Lung (tissue), 12 donors: ENCODE measurements around the gene DMRT3. TPM values are rescaled to one million over a fixed set of nuclear protein-coding genes. Genes with fewer than 3 reads are reported as not detected.

ENCODE experiments used
- ATAC-seq: fragments of 200-7000 bp; cut with Tn5 transposase; one replicate; pipeline ENCODE4 v1.9.1; 2020; ENCODE audit warnings: moderate number of reproducible peaks; ENCODE audit not compliant: insufficient read depth, low FRiP score
- DNase-seq, 3 donors: peaks; one replicate each; pipeline ENCODE4 v3.0.0-alpha.2; 2013 to 2017
- H3K27ac ChIP-seq, 2 donors: one replicate each; pipeline ENCODE4 v1.5.1; 2013; ENCODE audit warnings: mild to moderate bottlenecking in 2 of 2, moderate library complexity in 2 of 2, control low read depth in 1 of 2, inconsistent platforms in 1 of 2, low read depth in 1 of 2, low read length in 1 of 2
- H3K27me3 ChIP-seq, 3 donors: one replicate each; pipeline ENCODE4 v1.5.1; 2013; ENCODE audit warnings: low read length in 2 of 3; ENCODE audit not compliant: control insufficient read depth in 3 of 3, insufficient read depth in 3 of 3
- H3K36me3 ChIP-seq, 4 donors: one replicate each; pipeline ENCODE4 v1.5.1; 2013; ENCODE audit warnings: low read length in 4 of 4, mild to moderate bottlenecking in 1 of 4, moderate library complexity in 1 of 4; ENCODE audit not compliant: control insufficient read depth in 4 of 4, insufficient read depth in 4 of 4
- H3K4me1 ChIP-seq, 5 donors: one replicate each; pipeline ENCODE4 v1.5.1; 2013; ENCODE audit warnings: low read length in 5 of 5, mild to moderate bottlenecking in 2 of 5, moderate library complexity in 1 of 5; ENCODE audit not compliant: control insufficient read depth in 5 of 5, insufficient read depth in 5 of 5
- H3K4me3 ChIP-seq: one replicate; pipeline ENCODE4 v1.5.1; 2013; ENCODE audit warnings: mild to moderate bottlenecking, control low read depth, moderate library complexity
- H3K9ac ChIP-seq, 2 donors: one replicate each; pipeline ENCODE4 v1.5.1; 2013; ENCODE audit warnings: low read length in 2 of 2, control low read depth in 1 of 2; ENCODE audit not compliant: insufficient read depth in 1 of 2
- H3K9me3 ChIP-seq, 4 donors: one replicate each; pipeline ENCODE4 v1.5.1; 2013; ENCODE audit warnings: low read length in 3 of 4, mild to moderate bottlenecking in 1 of 4, moderate library complexity in 1 of 4; ENCODE audit not compliant: control insufficient read depth in 4 of 4, insufficient read depth in 3 of 4
- CTCF ChIP-seq: IDR thresholded peaks from 2 replicates; pipeline ENCODE4 v1.5.1; 2012; ENCODE audit warnings: mild to moderate bottlenecking; ENCODE audit errors: control extremely low read depth, extremely low read depth
- WGBS, 2 donors: extraction: QIAGEN DNeasy Blood & Tissue Kit; methylation state at CpG; one replicate each; pipeline ENCODE4 v1.1.7; 2013; 5-methylcytosine and 5-hydroxymethylcytosine counted together
- polyA plus RNA-seq, 2 donors: library from polyadenylated mRNA; stranded (reverse); fragments of 200-250 nt; gene quantifications; one replicate each; pipeline ENCODE4 v1.2.1, GENCODE V29; 2013
- total RNA-seq, 2 donors: library from RNA; depleted of rRNA in 1 of 2; stranded (reverse); fragments of >200 nt in 1 of 2; gene quantifications; one replicate each; pipeline ENCODE4 v1.2.1, GENCODE V29; 2014 to 2021
- donor health status: control.
- donor health status: control.
- donor health status: Bipolar disorder and iron deficiency.
- donor health status: healthy.
- donor health status: DM: yes; HTN: yes; CAD: no.

Gene DMRT3
- total and polyA plus RNA-seq, 4 donors, result 0.13 to 0.20 TPM; not detected in 2

GRCh38 chr9:970151-970996 is 6.1 kb upstream of the DMRT3 start:
- Histone ChIP-seq H3K9ac (no peak overlapping the region), H3K27me3 (peaks cover 17 to 98% (median 94%) of the 10 kb centered on the region in 3 donors), H3K4me3 (no peak overlapping the region), H3K27ac (no peak overlapping the region), H3K9me3 (peaks cover 0 to 27% (median 0%) of the 10 kb centered on the region in 4 donors), H3K4me1 (peaks cover 0 to 22% (median 0%) of the 10 kb centered on the region in 5 donors), H3K36me3 (no peaks in the 10 kb centered on the region)
- DNase-seq, result no peak
- 3 to 9% methylated on average over 56 to 57 of the region's 57 CpGs for WGBS, 2 donors
- TF ChIP-seq CTCF, result no peak
- no peak for ATAC-seq

GRCh38 chr9:971901-972500 is 4.5 kb upstream of the DMRT3 start:
- Histone ChIP-seq H3K4me1 (peaks cover 0 to 24% (median 0%) of the 10 kb centered on the region in 5 donors), H3K36me3 (no peaks in the 10 kb centered on the region), H3K9me3 (peaks cover 0 to 27% (median 0%) of the 10 kb centered on the region in 4 donors), H3K9ac (no peak overlapping the region), H3K27ac (no peak overlapping the region), H3K4me3 (no peak overlapping the region), H3K27me3 (peaks cover 32 to 94% (median 87%) of the 10 kb centered on the region in 3 donors)
- peak in 1 of 3 donors; percentile 29 for DNase-seq
- TF ChIP-seq CTCF, result no peak
- 3% methylated on average over 42 of the region's 42 CpGs for WGBS, 2 donors
- ATAC-seq, result no peak

- no peak for TF ChIP-seq CTCF
- WGBS, 2 donors, result 5 to 8% methylated on average over 68 of the region's 68 CpGs
- Histone ChIP-seq H3K4me1 (peaks cover 0 to 30% (median 0%) of the 10 kb centered on the region in 5 donors), H3K27ac (no peak overlapping the region), H3K36me3 (no peaks in the 10 kb centered on the region), H3K9ac (no peak overlapping the region), H3K4me3 (no peak overlapping the region), H3K9me3 (peaks cover 0 to 29% (median 0%) of the 10 kb centered on the region in 4 donors), H3K27me3 (peaks cover 37 to 92% (median 82%) of the 10 kb centered on the region in 3 donors)
- DNase-seq (no peak), ATAC-seq (peak; percentile 15)
Observed at GRCh38 chr9:972501-973294, 3.8 kb upstream of the DMRT3 start.
